NCI-H187 treated with DMSO at 0.1 percent for 48 hours (cell line): ENCODE data around the gene EXOG.

ENCODE experiments used
- DNase-seq: peaks from one replicate; lab custom pipeline; 2025; lab: John Stamatoyannopoulos, UW

EXOG gene

GRCh38 chr3:38473229-38473628, 22.9 kb upstream of the EXOG start:
- no peak for DNase-seq

- DNase-seq = no peak
These were observed 21.1 kb upstream of the EXOG start for GRCh38 chr3:38474928-38475605.

- no peak for DNase-seq
These were observed 20.4 kb upstream of the EXOG start for GRCh38 chr3:38475716-38476115.

GRCh38 chr3:38476157-38476756, 19.9 kb upstream of the EXOG start:
- DNase-seq = no peak

GRCh38 chr3:38477057-38477820, 18.9 kb upstream of the EXOG start:
- DNase-seq = no peak

GRCh38 chr3:38477839-38478450, 18.2 kb upstream of the EXOG start:
- no peak for DNase-seq

GRCh38 chr3:38478901-38479300, 17.2 kb upstream of the EXOG start:
- no peak for DNase-seq

GRCh38 chr3:38479431-38480092, 16.6 kb upstream of the EXOG start:
- DNase-seq = no peak

- DNase-seq = no peak
These were observed 16.1 kb upstream of the EXOG start for GRCh38 chr3:38480093-38480445.

GRCh38 chr3:38480930-38481329, 15.2 kb upstream of the EXOG start:
- DNase-seq = no peak

- DNase-seq = no peak
These were observed 13.2 kb upstream of the EXOG start for GRCh38 chr3:38482951-38483350.

GRCh38 chr3:38487323-38487722, 8.8 kb upstream of the EXOG start:
- DNase-seq = no peak

- DNase-seq = no peak
These were observed 7.2 kb upstream of the EXOG start for GRCh38 chr3:38488949-38489348.

GRCh38 chr3:38489766-38490165, 6.4 kb upstream of the EXOG start:
- no peak for DNase-seq

GRCh38 chr3:38490281-38491030, 5.7 kb upstream of the EXOG start:
- no peak for DNase-seq

- DNase-seq = no peak
These were observed 4.9 kb upstream of the EXOG start for GRCh38 chr3:38491215-38491614.

GRCh38 chr3:38493031-38493430, 3.1 kb upstream of the EXOG start:
- DNase-seq = no peak

GRCh38 chr3:38497031-38497430, 891 bp downstream of the EXOG start:
- DNase-seq = no peak

GRCh38 chr3:38500688-38501417, 4.7 kb downstream of the EXOG start:
- no peak for DNase-seq

GRCh38 chr3:38507120-38507519, 11.0 kb downstream of the EXOG start:
- DNase-seq = no peak

- no peak for DNase-seq
These were observed 13.6 kb downstream of the EXOG start for GRCh38 chr3:38509732-38510131.
